Lung (tissue), 12 donors: ENCODE results near the gene MAOB. TPM values are rescaled to one million over a fixed set of nuclear protein-coding genes. Genes with fewer than 3 reads are reported as not detected.

Source experiments
- ATAC-seq: fragments of 200-7000 bp; cut with Tn5 transposase; one replicate; pipeline ENCODE4 v1.9.1; 2020; ENCODE audit warnings: moderate number of reproducible peaks; ENCODE audit not compliant: insufficient read depth, low FRiP score
- DNase-seq, 3 donors: peaks; one replicate each; pipeline ENCODE4 v3.0.0-alpha.2; 2013 to 2017
- H3K27ac ChIP-seq, 2 donors: one replicate each; pipeline ENCODE4 v1.5.1; 2013; ENCODE audit warnings: mild to moderate bottlenecking in 2 of 2, moderate library complexity in 2 of 2, control low read depth in 1 of 2, inconsistent platforms in 1 of 2, low read depth in 1 of 2, low read length in 1 of 2
- H3K27me3 ChIP-seq, 3 donors: one replicate each; pipeline ENCODE4 v1.5.1; 2013; ENCODE audit warnings: low read length in 2 of 3; ENCODE audit not compliant: control insufficient read depth in 3 of 3, insufficient read depth in 3 of 3
- H3K36me3 ChIP-seq, 4 donors: one replicate each; pipeline ENCODE4 v1.5.1; 2013; ENCODE audit warnings: low read length in 4 of 4, mild to moderate bottlenecking in 1 of 4, moderate library complexity in 1 of 4; ENCODE audit not compliant: control insufficient read depth in 4 of 4, insufficient read depth in 4 of 4
- H3K4me1 ChIP-seq, 5 donors: one replicate each; pipeline ENCODE4 v1.5.1; 2013; ENCODE audit warnings: low read length in 5 of 5, mild to moderate bottlenecking in 2 of 5, moderate library complexity in 1 of 5; ENCODE audit not compliant: control insufficient read depth in 5 of 5, insufficient read depth in 5 of 5
- H3K4me3 ChIP-seq: one replicate; pipeline ENCODE4 v1.5.1; 2013; ENCODE audit warnings: mild to moderate bottlenecking, control low read depth, moderate library complexity
- H3K9ac ChIP-seq, 2 donors: one replicate each; pipeline ENCODE4 v1.5.1; 2013; ENCODE audit warnings: low read length in 2 of 2, control low read depth in 1 of 2; ENCODE audit not compliant: insufficient read depth in 1 of 2
- H3K9me3 ChIP-seq, 4 donors: one replicate each; pipeline ENCODE4 v1.5.1; 2013; ENCODE audit warnings: low read length in 3 of 4, mild to moderate bottlenecking in 1 of 4, moderate library complexity in 1 of 4; ENCODE audit not compliant: control insufficient read depth in 4 of 4, insufficient read depth in 3 of 4
- CTCF ChIP-seq: IDR thresholded peaks from 2 replicates; pipeline ENCODE4 v1.5.1; 2012; ENCODE audit warnings: mild to moderate bottlenecking; ENCODE audit errors: control extremely low read depth, extremely low read depth
- WGBS, 2 donors: extraction: QIAGEN DNeasy Blood & Tissue Kit; methylation state at CpG; one replicate each; pipeline ENCODE4 v1.1.7; 2013; 5-methylcytosine and 5-hydroxymethylcytosine counted together
- polyA plus RNA-seq, 2 donors: library from polyadenylated mRNA; stranded (reverse); fragments of 200-250 nt; gene quantifications; one replicate each; pipeline ENCODE4 v1.2.1, GENCODE V29; 2013
- total RNA-seq, 2 donors: library from RNA; depleted of rRNA in 1 of 2; stranded (reverse); fragments of >200 nt in 1 of 2; gene quantifications; one replicate each; pipeline ENCODE4 v1.2.1, GENCODE V29; 2014 to 2021
- donor health status: control.
- donor health status: control.
- donor health status: Bipolar disorder and iron deficiency.
- donor health status: healthy.
- donor health status: DM: yes; HTN: yes; CAD: no.

Gene MAOB
- total and polyA plus RNA-seq, 4 donors = 5.6 to 19.6 (median 12.9) TPM

DNA sequence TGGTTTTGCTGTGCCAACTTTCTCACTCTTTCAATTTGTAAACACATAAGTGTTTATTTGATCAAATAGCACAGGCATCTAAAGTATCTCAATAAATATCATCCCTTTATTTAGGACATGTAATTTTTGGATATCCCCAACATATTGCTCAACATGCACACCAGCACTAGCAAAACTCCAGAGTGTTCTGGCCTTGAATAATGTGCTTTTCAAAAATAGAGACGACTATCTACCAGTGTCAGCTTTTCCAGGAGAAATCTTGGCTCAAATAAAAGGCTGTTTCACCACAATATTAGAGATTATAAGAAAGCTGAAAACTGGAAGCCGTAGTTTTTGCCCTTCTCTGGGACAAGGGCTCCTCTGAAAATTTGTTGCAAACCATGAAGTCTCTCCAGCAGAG, 67.0 kb downstream of the MAOB start:
- H3K9ac ChIP-seq = no peak overlapping the region
- 55 to 75% methylated on average over 2 of the region's 2 CpGs for WGBS, 2 donors
- no peak for TF ChIP-seq CTCF
- H3K9me3 ChIP-seq = peaks cover 0 to 3% (median 0%) of the 10 kb centered on the region in 4 donors
- H3K36me3 ChIP-seq = no peaks in the 10 kb centered on the region
- no peak overlapping the region for H3K27ac ChIP-seq
- no peak overlapping the region for H3K4me3 ChIP-seq
- DNase-seq (peak in 1 of 3 donors; percentile 9), ATAC-seq (no peak)
- peaks cover 0 to 3% (median 0%) of the 10 kb centered on the region in 5 donors for H3K4me1 ChIP-seq
- H3K27me3 ChIP-seq = peaks cover 2 to 28% (median 4%) of the 10 kb centered on the region in 3 donors

DNA sequence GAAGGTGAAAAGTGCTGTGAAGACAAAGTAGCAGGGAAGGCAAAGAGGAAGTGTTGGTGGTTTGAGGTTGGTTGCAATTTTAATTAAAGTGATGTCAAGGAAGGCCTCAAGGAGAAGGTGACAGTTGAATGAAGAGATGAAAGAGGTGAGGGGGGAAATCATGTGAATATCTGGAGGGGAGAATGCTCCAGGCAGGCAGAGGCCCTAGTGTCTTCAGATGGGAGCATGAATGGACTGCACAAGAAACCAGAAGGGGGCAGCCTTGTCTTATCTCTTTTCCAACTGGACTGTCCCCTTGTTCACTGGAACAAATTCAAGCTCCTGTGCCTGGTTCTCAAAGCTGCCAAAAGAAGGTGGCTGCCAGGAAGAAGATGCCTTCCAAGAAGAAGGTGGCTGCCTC, 68.4 kb downstream of the MAOB start:
- DNase-seq (no peak), ATAC-seq (no peak)
- peaks cover 2 to 25% (median 4%) of the 10 kb centered on the region in 3 donors for H3K27me3 ChIP-seq
- no peaks in the 10 kb centered on the region for H3K36me3 ChIP-seq
- H3K4me3 ChIP-seq = no peak overlapping the region
- H3K9me3 ChIP-seq = no peaks in the 10 kb centered on the region
- no peak for TF ChIP-seq CTCF
- peaks cover 0 to 3% (median 0%) of the 10 kb centered on the region in 5 donors for H3K4me1 ChIP-seq
- H3K27ac ChIP-seq = peak overlapping the region in 1 of 2 donors; percentile 6
- H3K9ac ChIP-seq = no peak overlapping the region

DNA sequence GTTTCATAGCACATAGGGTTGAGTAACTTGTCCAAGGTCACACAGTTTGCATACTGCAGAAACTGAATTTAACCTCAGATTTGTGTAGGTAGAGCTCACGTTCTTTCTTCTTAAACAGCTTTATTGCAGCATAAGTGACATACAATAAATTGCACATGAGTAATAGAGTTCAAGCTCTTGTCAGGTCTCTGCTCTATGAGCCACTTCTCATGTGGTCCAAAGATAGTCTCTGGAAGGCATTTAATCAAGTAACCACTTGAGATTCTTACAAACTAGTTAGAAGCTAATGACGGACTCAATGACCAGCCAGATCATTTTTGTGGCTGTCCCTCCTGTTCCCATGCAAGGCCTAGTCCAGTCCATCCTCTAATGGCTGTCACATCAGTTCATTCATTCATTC, 68.9 kb downstream of the MAOB start:
- 63 to 92% methylated on average over 2 of the region's 2 CpGs for WGBS, 2 donors
- DNase-seq = no peak
- no peaks in the 10 kb centered on the region for H3K36me3 ChIP-seq
- H3K4me1 ChIP-seq = peaks cover 0 to 3% (median 0%) of the 10 kb centered on the region in 5 donors
- no peak overlapping the region for H3K9ac ChIP-seq
- no peak for ATAC-seq
- no peak for TF ChIP-seq CTCF
- H3K9me3 ChIP-seq = no peaks in the 10 kb centered on the region
- H3K27ac ChIP-seq = peak overlapping the region in 1 of 2 donors; percentile 6
- H3K27me3 ChIP-seq = peaks cover 1 to 20% (median 4%) of the 10 kb centered on the region in 3 donors
- no peak overlapping the region for H3K4me3 ChIP-seq

DNA sequence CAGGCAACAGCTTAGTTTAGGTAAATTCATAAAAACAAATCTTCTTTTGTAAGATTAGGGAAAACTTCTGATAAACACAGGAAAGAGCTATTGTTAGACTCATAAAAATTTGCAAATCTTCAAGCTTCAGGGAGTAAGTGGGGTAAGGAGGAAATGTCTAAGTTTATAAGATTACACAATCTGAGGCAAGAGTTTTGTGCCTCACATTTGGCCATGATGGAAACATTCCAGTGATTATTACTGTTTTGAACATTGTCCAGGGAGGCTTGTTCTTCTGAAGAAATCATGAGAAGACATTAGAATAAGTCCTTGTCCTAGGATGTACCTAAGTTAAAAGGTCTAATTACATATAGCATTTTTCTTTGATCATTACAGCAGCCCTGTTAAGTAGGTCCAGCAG, 72.8 kb downstream of the MAOB start:
- DNase-seq (peak in 2 of 3 donors; percentile 50 to 75), ATAC-seq (no peak)
- H3K4me1 ChIP-seq = no peaks in the 10 kb centered on the region
- H3K27me3 ChIP-seq = peaks cover 0 to 25% (median 13%) of the 10 kb centered on the region in 3 donors
- H3K27ac ChIP-seq = no peak overlapping the region
- no peak for TF ChIP-seq CTCF
- no peaks in the 10 kb centered on the region for H3K36me3 ChIP-seq
- H3K4me3 ChIP-seq = no peak overlapping the region
- H3K9ac ChIP-seq = no peak overlapping the region
- no peaks in the 10 kb centered on the region for H3K9me3 ChIP-seq
